ENCODE measurements around the gene SMIM20.
"Not testable (repeated sequence)": the region's sequence is repeated elsewhere in the genome, so short reads cannot be mapped to it uniquely, and the experiment has no call there.

SMIM20 gene

GRCh38 chr4:25904748-25905082, 9.3 kb upstream of the SMIM20 start:
- Histone ChIP-seq H3K9ac (ENCODE audit: low read length) (no peak overlapping the region), H3K4me3 (ENCODE audit: insufficient read depth, low read length, poor library complexity, severe bottlenecking) (no peak overlapping the region), H3K79me2 (ENCODE audit: insufficient read depth, low read length) (no peaks in the 10 kb centered on the region), H3K9me3 (ENCODE audit: insufficient read depth, low read length) (peaks cover 3% of the 10 kb centered on the region; the same call in 1 of the 2 replicates), H4K20me1 (ENCODE audit: low read depth, low read length) (no peaks in the 10 kb centered on the region), H3F3A (ENCODE audit: insufficient read depth) (no peaks in the 10 kb centered on the region), H3K36me3 (ENCODE audit: low read length) (no peaks in the 10 kb centered on the region), H3K9me2 (replicated peaks; ENCODE audit: insufficient read depth, low read length) (no peaks in the 10 kb centered on the region), H3K27me3 (ENCODE audit: low read length) (no peaks in the 10 kb centered on the region), H3K4me2 (ENCODE audit: low read depth, low read length, poor library complexity, severe bottlenecking) (peak overlapping the region; percentile 16), H3K27ac (ENCODE audit: low read depth, low read length) (peak overlapping the region; percentile 50), H2AFZ (ENCODE audit: low read depth, low read length, severe bottlenecking) (no peak overlapping the region)
- TF ChIP-seq EZH2phosphoT487 (conservative IDR thresholded peaks at IDR 0.05; ENCODE audit: low read length), result no peak
- no peak for TF ChIP-seq CTCF (IDR thresholded peaks at IDR 0.05; ENCODE audit: insufficient read depth, low read length, poor library complexity, severe bottlenecking)

DNA sequence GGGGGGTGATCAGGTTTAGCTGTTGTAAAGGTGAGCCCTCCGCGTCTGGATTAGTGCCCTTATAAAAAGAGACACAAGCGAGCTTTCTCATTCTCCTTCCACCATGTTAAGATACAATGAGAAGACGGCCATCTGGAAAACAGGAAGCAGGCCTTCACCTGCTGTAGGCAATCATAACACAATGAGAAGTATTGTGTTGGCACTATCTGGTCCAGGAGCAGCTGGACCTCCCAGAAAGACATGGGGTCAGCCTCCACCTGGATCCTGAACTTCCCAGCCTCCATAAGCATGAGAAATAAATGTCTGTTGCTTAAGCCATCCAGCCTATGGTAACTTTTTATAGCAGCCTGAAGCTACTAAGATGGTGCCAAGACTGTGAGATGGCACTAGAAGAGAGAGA, 8.6 kb upstream of the SMIM20 start:
- no peak overlapping the region for H2AFZ ChIP-seq (ENCODE audit: low read depth, low read length, severe bottlenecking)
- H3K9ac ChIP-seq (ENCODE audit: low read length), result no peak overlapping the region
- no peaks in the 10 kb centered on the region for H3F3A ChIP-seq (ENCODE audit: insufficient read depth)
- H3K4me3 ChIP-seq (ENCODE audit: insufficient read depth, low read length, poor library complexity, severe bottlenecking), result no peak overlapping the region
- H3K79me2 ChIP-seq (ENCODE audit: insufficient read depth, low read length), result no peaks in the 10 kb centered on the region
- H3K9me2 ChIP-seq (replicated peaks; ENCODE audit: insufficient read depth, low read length), result no peaks in the 10 kb centered on the region
- H3K27ac ChIP-seq (ENCODE audit: low read depth, low read length), result no peak overlapping the region
- H3K9me3 ChIP-seq (ENCODE audit: insufficient read depth, low read length), result peaks cover 3% of the 10 kb centered on the region; the same call in 1 of the 2 replicates
- H4K20me1 ChIP-seq (ENCODE audit: low read depth, low read length), result no peaks in the 10 kb centered on the region
- no peak overlapping the region for H3K4me2 ChIP-seq (ENCODE audit: low read depth, low read length, poor library complexity, severe bottlenecking)
- H3K36me3 ChIP-seq (ENCODE audit: low read length), result no peaks in the 10 kb centered on the region
- H3K27me3 ChIP-seq (ENCODE audit: low read length), result no peaks in the 10 kb centered on the region
- TF ChIP-seq EZH2phosphoT487 (conservative IDR thresholded peaks at IDR 0.05; ENCODE audit: low read length) (no peak), CTCF (IDR thresholded peaks at IDR 0.05; ENCODE audit: insufficient read depth, low read length, poor library complexity, severe bottlenecking) (no peak)

GRCh38 chr4:25906113-25906512, 7.9 kb upstream of the SMIM20 start:
- not testable (repeated sequence) for H3K9me3 ChIP-seq (ENCODE audit: insufficient read depth, low read length); H3F3A ChIP-seq (ENCODE audit: insufficient read depth); H4K20me1 ChIP-seq (ENCODE audit: low read depth, low read length); H3K4me2 ChIP-seq (ENCODE audit: low read depth, low read length, poor library complexity, severe bottlenecking); H3K27me3 ChIP-seq (ENCODE audit: low read length); H3K9ac ChIP-seq (ENCODE audit: low read length); H3K9me2 ChIP-seq (replicated peaks; ENCODE audit: insufficient read depth, low read length); H2AFZ ChIP-seq (ENCODE audit: low read depth, low read length, severe bottlenecking); H3K27ac ChIP-seq (ENCODE audit: low read depth, low read length); H3K4me3 ChIP-seq (ENCODE audit: insufficient read depth, low read length, poor library complexity, severe bottlenecking); H3K79me2 ChIP-seq (ENCODE audit: insufficient read depth, low read length); H3K36me3 ChIP-seq (ENCODE audit: low read length)

- Histone ChIP-seq H3K4me2 (ENCODE audit: low read depth, low read length, poor library complexity, severe bottlenecking) (no peak overlapping the region), H3K9me2 (replicated peaks; ENCODE audit: insufficient read depth, low read length) (no peaks in the 10 kb centered on the region), H3K9me3 (ENCODE audit: insufficient read depth, low read length) (peaks cover 3% of the 10 kb centered on the region; the same call in 1 of the 2 replicates), H4K20me1 (ENCODE audit: low read depth, low read length) (no peaks in the 10 kb centered on the region), H3K4me3 (ENCODE audit: insufficient read depth, low read length, poor library complexity, severe bottlenecking) (no peak overlapping the region), H3K9ac (ENCODE audit: low read length) (no peak overlapping the region), H2AFZ (ENCODE audit: low read depth, low read length, severe bottlenecking) (no peak overlapping the region), H3K79me2 (ENCODE audit: insufficient read depth, low read length) (no peaks in the 10 kb centered on the region), H3F3A (ENCODE audit: insufficient read depth) (0 out of 2 replicates have a peak, but pooled peaks cover 5% of the 10 kb centered on the region), H3K27ac (ENCODE audit: low read depth, low read length) (no peak overlapping the region), H3K27me3 (ENCODE audit: low read length) (no peaks in the 10 kb centered on the region), H3K36me3 (ENCODE audit: low read length) (no peaks in the 10 kb centered on the region)
- TF ChIP-seq CTCF (IDR thresholded peaks at IDR 0.05; ENCODE audit: insufficient read depth, low read length, poor library complexity, severe bottlenecking) (no peak), EZH2phosphoT487 (conservative IDR thresholded peaks at IDR 0.05; ENCODE audit: low read length) (no peak)
Observed at GRCh38 chr4:25908491-25908901, 5.5 kb upstream of the SMIM20 start.

Data from SU-DHL-6 (cell line).